Fibroblast of lung (primary cell): ENCODE data around the gene PKNOX2.

Source experiments
- CTCF ChIP-seq, 2 donors: IDR thresholded peaks in 1 of 2; conservative IDR thresholded peaks in 1 of 2; 1 replicate in 1 of 2; 2 replicates in 1 of 2; pipeline ENCODE4 v1.5.1; 2011 to 2012; ENCODE audit warnings: low read length in 2 of 2, control low read depth in 1 of 2, inconsistent platforms in 1 of 2, low read depth in 1 of 2, mild to moderate bottlenecking in 1 of 2
- EZH2 ChIP-seq: IDR thresholded peaks from 2 replicates; pipeline ENCODE4 v1.5.1; 2012; ENCODE audit warnings: low read length, control low read depth, mild to moderate bottlenecking; ENCODE audit errors: missing control alignments

GRCh38 chr11:125463590-125464269 is 299.2 kb downstream of the PKNOX2 start:
- TF ChIP-seq CTCF (conservative IDR thresholded peaks at IDR 0.05 in 1 of 2, IDR thresholded peaks at IDR 0.05 in 1 of 2; ENCODE audit: low read depth in 1 of 2, low read length in 2 of 2) (no peak), EZH2 (no peak)
